Measurements from ENCODE around the gene SSPN.

DNA sequence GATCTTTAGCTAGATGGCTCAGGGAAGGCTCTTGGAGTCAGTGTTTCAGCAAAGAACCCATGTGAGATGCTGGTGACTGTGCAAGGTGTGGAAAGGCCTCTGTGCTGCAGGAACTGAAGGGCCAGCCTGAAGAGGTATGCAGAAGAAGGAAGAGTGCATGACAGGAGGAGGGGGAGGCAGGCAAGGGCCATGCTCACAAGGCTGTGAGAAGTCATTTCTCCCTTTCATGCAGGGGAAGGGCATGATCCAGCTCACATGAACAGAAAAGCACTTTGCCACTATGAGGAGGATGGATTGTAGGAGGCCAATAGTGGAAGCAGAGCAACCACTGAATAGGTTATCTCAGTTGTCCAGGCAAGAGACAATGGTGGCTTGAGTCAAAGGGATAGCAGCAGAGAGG is 83.7 kb downstream of the SSPN start:
- TF ChIP-seq YY1 (IDR thresholded peaks at IDR 0.05; ENCODE audit: insufficient read depth, insufficient read length) = no peak
- no peak for TF ChIP-seq SUZ12 (IDR thresholded peaks at IDR 0.05; ENCODE audit: extremely low read depth, insufficient read depth, insufficient read length)
- no peak for TF ChIP-seq ZNF274 (IDR thresholded peaks at IDR 0.05; ENCODE audit: low read depth, low read length)
